T-helper 2 cell treated with Interferon-gamma antibody and Interleukin-4, amounts not matched to agents 5 μg/mL and 100 μg/mL, for 36 hours (primary cell): ENCODE data around the gene RRP36.
A peak's percentile ranks its signal among the peaks of the same experiment; 100 is the strongest.
"Not testable (repeated sequence)": the region's sequence is repeated elsewhere in the genome, so short reads cannot be mapped to it uniquely, and the experiment has no call there.

Experiments
- DNase-seq: peaks from one replicate; pipeline ENCODE4 v3.0.0; 2021; ENCODE audit warnings: low spot score
- H3K27ac Mint-ChIP-seq: one replicate; pipeline ENCODE4 v1.8.0; 2021; ENCODE audit warnings: mild to moderate bottlenecking, mixed read lengths
- H3K27me3 Mint-ChIP-seq: one replicate; pipeline ENCODE4 v1.8.0; 2021; ENCODE audit warnings: low read depth, mixed read lengths
- H3K36me3 Mint-ChIP-seq: one replicate; pipeline ENCODE4 v1.8.0; 2021; ENCODE audit warnings: low read depth, mixed read lengths
- H3K4me1 Mint-ChIP-seq: one replicate; pipeline ENCODE4 v1.8.0; 2021; ENCODE audit warnings: low read depth, mixed read lengths
- H3K4me3 Mint-ChIP-seq: one replicate; pipeline ENCODE4 v1.8.0; 2022; ENCODE audit warnings: mild to moderate bottlenecking, moderate library complexity, mixed read lengths
- H3K9me3 Mint-ChIP-seq: one replicate; pipeline ENCODE4 v1.8.0; 2021; ENCODE audit warnings: mixed read lengths

The RRP36 gene

DNA sequence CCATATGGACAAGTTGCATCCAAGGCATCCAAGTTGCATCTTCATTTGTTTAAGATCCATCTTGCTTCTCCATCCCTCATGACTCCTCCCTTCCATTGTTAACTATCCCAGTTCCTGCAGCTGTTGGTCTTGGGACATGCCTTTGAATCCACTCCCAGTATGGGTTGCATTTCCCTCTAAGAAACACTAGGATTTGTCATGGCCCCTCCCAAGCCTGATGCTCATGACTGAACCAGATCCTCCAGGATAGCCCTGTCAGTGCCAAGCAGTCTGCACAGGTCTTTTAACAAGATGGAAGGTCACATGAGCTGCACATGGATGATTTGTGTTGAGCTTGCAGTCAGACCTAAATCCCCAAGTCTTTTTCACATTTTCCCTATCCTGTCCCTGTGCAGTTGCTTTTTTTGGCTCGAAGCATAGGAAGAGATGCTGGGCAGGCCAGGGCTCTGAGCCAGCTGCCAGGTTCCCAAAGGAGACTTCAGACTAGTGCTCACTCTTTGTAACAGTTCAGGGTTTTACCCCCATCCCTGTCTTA, 32.9 kb upstream of the RRP36 start:
- no peak overlapping the region for H3K4me3 Mint-ChIP-seq
- no peaks in the 10 kb centered on the region for H3K9me3 Mint-ChIP-seq
- H3K27me3 Mint-ChIP-seq: no peaks in the 10 kb centered on the region
- DNase-seq: no peak
- peaks cover 35% of the 10 kb centered on the region for H3K4me1 Mint-ChIP-seq
- peaks cover 26% of the 10 kb centered on the region for H3K36me3 Mint-ChIP-seq
- no peak overlapping the region for H3K27ac Mint-ChIP-seq

DNA sequence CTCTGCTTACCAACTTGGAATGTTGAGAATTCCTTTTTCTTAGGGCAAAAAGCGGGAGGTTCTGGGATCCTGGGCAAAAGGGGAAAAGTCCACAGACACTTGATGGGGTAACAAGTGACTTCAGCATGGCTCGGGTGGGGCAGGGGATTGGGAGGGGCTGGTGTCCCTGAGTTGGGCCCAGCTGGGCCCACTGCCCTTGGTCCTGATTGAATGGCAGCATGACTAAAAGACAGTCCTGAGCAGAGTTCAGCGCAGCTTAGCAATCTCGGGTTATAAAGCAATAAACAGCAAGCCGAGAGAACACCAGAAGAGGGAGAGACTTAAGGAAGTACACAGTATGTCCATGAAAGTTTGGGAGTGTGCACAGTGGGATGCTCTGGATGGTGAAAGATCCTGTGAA, 31.5 kb upstream of the RRP36 start:
- no peak overlapping the region for H3K4me3 Mint-ChIP-seq
- peaks cover 31% of the 10 kb centered on the region for H3K4me1 Mint-ChIP-seq
- no peak for DNase-seq
- peaks cover 29% of the 10 kb centered on the region for H3K36me3 Mint-ChIP-seq
- no peaks in the 10 kb centered on the region for H3K9me3 Mint-ChIP-seq
- H3K27ac Mint-ChIP-seq: no peak overlapping the region
- no peaks in the 10 kb centered on the region for H3K27me3 Mint-ChIP-seq

DNA sequence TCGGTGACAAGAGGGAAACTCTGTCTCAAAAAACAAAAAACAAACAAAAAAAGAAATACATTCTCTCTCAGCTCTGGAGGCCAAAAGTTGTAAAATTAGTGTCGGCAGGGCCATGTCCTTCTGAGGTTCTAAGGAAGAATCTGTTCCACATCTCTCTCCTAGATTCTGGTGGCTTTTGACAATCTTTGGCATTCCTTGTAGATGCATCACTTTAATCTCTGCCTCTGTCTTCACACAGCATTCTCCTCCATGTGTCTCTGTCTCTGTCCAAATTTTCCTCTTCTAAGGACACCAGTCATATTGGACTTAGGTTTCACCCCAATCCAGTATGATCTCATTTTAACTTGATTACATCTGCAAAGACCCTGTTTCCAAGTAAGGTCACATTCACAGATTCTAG, 28.0 kb upstream of the RRP36 start:
- H3K27me3 Mint-ChIP-seq: no peaks in the 10 kb centered on the region
- H3K4me3 Mint-ChIP-seq: no peak overlapping the region
- H3K27ac Mint-ChIP-seq: no peak overlapping the region
- peaks cover 5% of the 10 kb centered on the region for H3K4me1 Mint-ChIP-seq
- no peak for DNase-seq
- peaks cover 23% of the 10 kb centered on the region for H3K36me3 Mint-ChIP-seq
- no peaks in the 10 kb centered on the region for H3K9me3 Mint-ChIP-seq

DNA sequence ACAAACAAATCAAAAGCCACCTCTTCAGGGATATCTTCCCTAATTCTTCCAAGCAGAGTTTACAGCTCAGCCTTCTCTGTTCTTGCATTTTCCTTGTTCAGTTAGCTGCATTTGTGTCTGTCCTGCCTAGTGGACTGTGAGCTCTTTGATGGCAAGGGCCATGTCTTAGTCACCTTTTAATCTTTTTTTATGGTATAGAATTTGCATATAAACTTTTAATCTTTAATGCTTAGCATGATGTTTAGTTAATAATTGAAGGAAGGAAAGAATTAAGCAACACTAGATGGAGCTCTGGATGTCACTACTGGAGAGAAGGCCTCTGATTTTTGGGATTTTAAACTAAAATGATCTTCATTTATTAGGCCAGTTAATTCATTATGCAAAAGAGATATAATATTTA, 24.9 kb upstream of the RRP36 start:
- Mint-ChIP-seq H3K36me3 (peaks cover 12% of the 10 kb centered on the region), H3K4me3 (no peak overlapping the region), H3K9me3 (no peaks in the 10 kb centered on the region), H3K4me1 (peaks cover 2% of the 10 kb centered on the region), H3K27me3 (no peaks in the 10 kb centered on the region), H3K27ac (no peak overlapping the region)
- DNase-seq: no peak

DNA sequence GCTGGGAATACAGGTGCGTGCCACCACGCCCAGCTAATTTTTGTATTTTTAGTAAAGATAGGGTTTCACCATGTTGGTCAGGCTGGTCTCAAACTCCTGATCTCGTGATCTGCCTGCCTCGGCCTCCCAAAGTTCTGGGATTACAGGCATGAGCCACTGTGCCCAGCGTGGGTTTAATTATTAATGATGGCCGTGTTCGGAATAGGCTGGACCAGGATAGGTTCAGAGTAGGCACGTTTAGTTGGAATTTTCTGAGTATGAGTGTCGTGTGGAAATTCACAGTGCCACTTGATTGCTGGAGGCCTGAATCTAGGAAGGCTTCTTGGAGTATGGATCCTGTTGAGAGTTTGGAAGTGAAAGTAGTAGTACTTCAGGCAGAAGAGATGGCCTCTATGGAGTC, 23.2 kb upstream of the RRP36 start:
- H3K27ac Mint-ChIP-seq, H3K9me3 Mint-ChIP-seq, H3K27me3 Mint-ChIP-seq, H3K4me1 Mint-ChIP-seq, H3K4me3 Mint-ChIP-seq, DNase-seq: not testable (repeated sequence)
- H3K36me3 Mint-ChIP-seq: peaks cover 12% of the 10 kb centered on the region

DNA sequence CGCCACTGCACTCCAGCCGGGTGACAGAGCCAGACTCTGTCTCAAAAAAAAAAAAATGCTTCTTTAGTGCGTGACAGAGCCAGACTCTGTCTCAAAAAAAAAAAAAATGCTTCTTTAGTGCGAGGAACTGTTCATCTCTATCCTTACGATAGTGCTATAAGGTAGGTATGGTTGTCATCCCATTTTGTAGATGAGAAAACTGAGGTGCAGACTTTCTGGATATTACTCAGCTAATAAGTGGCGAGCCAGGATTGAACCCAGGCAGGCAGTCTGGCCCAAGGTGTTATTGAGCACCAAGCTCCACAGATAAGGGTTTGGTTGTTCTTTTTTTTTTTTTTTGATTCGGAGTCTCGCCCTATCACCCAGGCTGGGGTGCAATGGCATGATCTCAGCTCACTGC, 19.6 kb upstream of the RRP36 start:
- Mint-ChIP-seq H3K27me3 (no peaks in the 10 kb centered on the region), H3K27ac (no peak overlapping the region), H3K4me3 (no peak overlapping the region), H3K9me3 (no peaks in the 10 kb centered on the region), H3K4me1 (no peaks in the 10 kb centered on the region), H3K36me3 (peaks cover 10% of the 10 kb centered on the region)
- DNase-seq: no peak

DNA sequence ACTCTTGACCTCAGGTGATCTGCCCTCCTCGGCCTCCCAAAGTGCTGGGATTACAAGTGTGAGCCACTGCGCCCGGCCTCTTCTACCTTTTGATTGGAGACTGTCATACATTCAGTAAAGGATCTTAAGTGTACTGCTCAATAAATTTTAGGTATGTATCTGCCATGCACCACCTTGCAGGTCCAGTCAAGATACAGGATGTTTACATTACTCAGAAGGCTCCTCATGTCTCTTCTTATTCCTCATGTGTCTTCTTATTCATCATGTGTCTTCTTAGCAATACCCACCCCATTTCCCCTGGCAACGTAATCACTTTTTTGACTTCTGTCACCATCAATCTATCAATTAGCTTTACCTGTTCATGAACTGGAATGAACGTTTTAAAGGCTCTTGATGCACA, 15.6 kb upstream of the RRP36 start:
- H3K4me3 Mint-ChIP-seq: no peak overlapping the region
- DNase-seq: no peak
- peaks cover 3% of the 10 kb centered on the region for H3K4me1 Mint-ChIP-seq
- peaks cover 23% of the 10 kb centered on the region for H3K36me3 Mint-ChIP-seq
- H3K27ac Mint-ChIP-seq: no peak overlapping the region
- H3K27me3 Mint-ChIP-seq: no peaks in the 10 kb centered on the region
- no peaks in the 10 kb centered on the region for H3K9me3 Mint-ChIP-seq

DNA sequence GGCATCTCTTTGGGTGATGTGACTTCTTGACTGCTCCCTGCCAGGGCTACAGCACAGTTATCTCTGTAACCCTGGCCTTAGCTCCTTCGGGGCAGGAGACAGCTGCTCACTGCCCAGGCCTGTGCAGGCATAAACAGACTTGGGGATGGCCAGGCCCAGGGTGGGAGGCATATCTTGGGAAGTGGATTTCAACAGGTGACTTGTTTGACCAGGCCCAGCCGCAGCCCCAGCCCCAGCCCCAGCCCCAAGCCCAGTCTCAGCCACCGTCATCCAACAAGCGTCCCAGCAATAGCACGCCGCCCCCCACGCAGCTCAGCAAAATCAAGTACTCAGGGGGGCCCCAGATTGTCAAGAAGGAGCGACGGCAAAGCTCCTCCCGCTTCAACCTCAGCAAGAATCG, 15.2 kb upstream of the RRP36 start:
- H3K27ac Mint-ChIP-seq: no peak overlapping the region
- DNase-seq: no peak
- no peaks in the 10 kb centered on the region for H3K9me3 Mint-ChIP-seq
- H3K4me1 Mint-ChIP-seq: peaks cover 3% of the 10 kb centered on the region
- H3K36me3 Mint-ChIP-seq: peaks cover 26% of the 10 kb centered on the region
- H3K4me3 Mint-ChIP-seq: no peak overlapping the region
- no peaks in the 10 kb centered on the region for H3K27me3 Mint-ChIP-seq

DNA sequence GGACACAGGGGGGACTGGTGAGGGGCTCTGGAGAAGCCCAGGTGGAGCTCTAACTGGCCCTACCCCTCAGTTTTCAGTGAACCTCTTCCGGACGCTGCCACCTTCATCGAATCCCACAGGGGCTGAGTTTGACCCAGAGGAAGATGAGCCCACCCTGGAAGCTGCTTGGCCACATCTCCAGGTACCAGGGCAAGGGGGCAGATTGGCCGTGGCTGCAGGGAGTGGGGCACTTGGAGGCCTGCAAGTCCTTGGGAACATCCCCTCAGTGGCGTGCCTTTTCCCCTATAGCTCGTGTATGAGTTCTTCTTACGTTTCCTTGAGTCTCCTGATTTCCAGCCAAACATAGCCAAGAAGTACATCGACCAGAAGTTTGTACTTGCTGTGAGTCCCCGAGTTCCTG, 14.3 kb upstream of the RRP36 start:
- no peak overlapping the region for H3K27ac Mint-ChIP-seq
- H3K36me3 Mint-ChIP-seq: peaks cover 31% of the 10 kb centered on the region
- H3K9me3 Mint-ChIP-seq: no peaks in the 10 kb centered on the region
- peaks cover 4% of the 10 kb centered on the region for H3K4me1 Mint-ChIP-seq
- DNase-seq: no peak
- no peaks in the 10 kb centered on the region for H3K27me3 Mint-ChIP-seq
- H3K4me3 Mint-ChIP-seq: no peak overlapping the region

DNA sequence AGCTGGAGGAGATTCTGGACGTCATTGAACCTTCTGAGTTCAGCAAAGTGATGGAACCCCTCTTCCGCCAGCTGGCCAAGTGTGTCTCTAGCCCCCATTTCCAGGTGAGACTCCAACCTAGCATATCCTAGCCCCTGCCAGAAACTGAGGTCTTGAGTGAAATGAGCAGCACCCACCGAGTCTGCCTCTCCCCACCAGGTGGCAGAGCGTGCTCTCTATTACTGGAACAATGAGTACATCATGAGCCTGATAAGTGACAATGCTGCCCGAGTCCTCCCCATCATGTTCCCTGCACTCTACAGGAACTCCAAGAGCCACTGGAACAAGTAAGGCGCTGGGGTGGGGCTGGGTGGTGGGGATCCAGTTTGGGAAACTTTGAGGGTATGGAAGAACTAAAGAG, 12.3 kb upstream of the RRP36 start:
- no peak for DNase-seq

DNA sequence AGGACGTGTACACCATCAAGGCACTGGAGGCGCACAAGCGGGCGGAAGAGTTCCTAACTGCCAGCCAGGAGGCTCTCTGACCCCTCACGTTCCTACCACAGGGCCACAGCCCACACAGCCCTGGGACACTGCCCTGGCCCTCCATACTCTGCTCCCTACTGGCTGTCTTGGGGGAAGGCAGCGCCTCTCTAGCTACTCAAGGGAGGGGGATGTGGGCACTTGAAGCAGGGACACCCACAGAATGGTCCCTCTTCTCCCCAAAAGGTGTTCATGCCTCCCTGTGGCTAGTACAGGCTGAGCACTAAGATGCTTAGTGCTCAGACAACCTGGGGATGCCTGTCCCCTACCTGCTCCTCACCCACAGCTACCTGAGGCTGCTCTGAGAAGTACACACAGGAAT, 10.2 kb upstream of the RRP36 start:
- Mint-ChIP-seq H3K36me3 (peaks cover 46% of the 10 kb centered on the region), H3K4me1 (peaks cover 31% of the 10 kb centered on the region), H3K9me3 (no peaks in the 10 kb centered on the region)

More for the DNA sequence above, 12.3 kb upstream of the RRP36 start:
- Mint-ChIP-seq H3K27me3 (no peaks in the 10 kb centered on the region), H3K4me1 (peaks cover 18% of the 10 kb centered on the region), H3K36me3 (peaks cover 44% of the 10 kb centered on the region), H3K27ac (no peak overlapping the region), H3K4me3 (no peak overlapping the region), H3K9me3 (no peaks in the 10 kb centered on the region)

DNA sequence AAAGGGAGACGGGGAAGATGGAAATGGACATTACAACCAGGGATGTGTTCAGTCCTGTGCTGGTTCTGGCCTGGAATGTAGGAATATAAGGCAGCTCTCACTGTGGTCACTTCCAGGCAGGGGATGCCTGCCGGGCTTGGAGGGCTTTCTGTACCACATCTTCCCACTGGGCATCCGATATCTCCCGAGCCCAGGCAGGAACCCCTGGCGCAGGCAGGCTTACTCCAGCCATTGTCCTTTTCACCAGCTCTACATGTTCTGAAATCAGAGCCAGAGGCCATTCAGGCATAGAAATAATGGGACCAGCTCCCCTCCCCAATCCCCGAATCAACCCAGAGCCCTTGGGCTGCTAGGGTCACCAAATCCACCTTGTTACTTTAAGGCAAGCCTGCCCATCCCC, 9.1 kb upstream of the RRP36 start:
- no peak for DNase-seq
- Mint-ChIP-seq H3K4me3 (peak overlapping the region; percentile 97), H3K36me3 (peaks cover 49% of the 10 kb centered on the region), H3K27me3 (no peaks in the 10 kb centered on the region), H3K9me3 (no peaks in the 10 kb centered on the region), H3K27ac (no peak overlapping the region), H3K4me1 (peaks cover 34% of the 10 kb centered on the region)

More for the DNA sequence above, 10.2 kb upstream of the RRP36 start:
- no peak for DNase-seq
- Mint-ChIP-seq H3K27ac (no peak overlapping the region), H3K4me3 (peak overlapping the region; percentile 97), H3K27me3 (no peaks in the 10 kb centered on the region)

DNA sequence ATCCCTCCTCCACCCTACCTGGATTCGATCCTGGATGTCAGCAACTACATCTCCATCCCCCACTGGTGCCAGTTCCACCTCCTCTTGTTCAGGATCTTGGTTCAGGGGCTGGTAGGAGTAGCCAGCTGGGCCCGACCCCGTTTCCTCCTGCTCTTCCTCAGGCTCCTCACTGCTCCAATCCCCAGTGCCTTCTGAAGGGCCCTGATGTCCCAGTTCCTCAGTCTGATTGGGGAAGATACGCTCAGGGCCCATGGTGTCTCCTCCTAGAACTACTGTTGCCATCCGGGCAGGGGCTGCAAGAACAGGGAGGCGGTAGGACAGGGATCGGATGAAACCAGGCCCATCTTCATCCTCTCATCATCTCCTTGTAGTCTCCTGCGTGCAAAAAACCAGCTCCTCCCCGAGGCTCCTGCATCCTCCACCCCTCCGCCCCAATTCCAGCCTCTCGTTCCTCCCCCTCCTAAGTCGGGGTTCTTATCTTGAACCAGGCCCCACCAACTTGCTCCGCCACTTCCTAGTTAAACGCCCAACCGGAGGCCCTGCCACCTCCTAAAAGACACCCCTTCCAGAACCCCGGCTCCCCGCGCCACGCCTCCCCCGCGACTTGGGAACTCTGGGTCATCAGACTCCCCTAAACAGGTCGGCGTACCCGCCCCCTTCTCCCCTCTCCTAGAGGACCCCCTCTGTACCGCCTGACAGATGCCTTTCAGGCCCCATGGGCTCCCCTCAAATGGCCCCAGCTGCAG, 8.2 kb upstream of the RRP36 start:
- Mint-ChIP-seq H3K9me3 (no peaks in the 10 kb centered on the region), H3K36me3 (peaks cover 54% of the 10 kb centered on the region), H3K4me1 (peaks cover 34% of the 10 kb centered on the region), H3K27me3 (no peaks in the 10 kb centered on the region), H3K27ac (peak overlapping the region; percentile 92), H3K4me3 (peak overlapping the region; percentile 97)
- DNase-seq: no peak

DNA sequence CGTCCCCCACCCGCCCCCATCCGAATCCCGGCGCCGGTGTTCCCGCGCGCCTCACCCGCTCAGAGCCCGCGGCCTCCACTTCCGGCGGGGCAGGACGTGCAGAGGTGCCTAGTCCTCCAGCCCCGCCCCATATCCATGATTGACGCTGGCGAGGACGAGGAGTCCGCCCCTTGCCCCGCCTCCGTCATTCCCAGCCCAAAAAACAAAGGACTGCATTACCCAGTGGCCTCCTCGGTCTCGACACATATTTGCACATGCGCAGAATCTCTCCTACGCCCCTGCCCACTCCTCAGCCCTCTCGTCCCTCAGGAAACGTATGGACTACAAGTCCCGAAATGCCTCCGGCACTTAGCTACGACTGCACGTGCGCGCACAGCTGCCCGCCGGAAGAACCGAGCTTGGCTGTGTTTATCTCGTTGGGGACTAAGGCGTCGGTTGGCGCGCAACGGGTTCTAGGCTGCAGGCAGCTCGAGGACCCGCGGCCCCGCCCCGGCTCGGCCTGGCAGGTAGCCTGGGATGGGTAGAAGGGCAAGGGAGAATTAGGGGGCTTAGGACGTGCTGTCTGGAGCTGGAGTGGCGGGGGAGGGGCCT, 7.5 kb upstream of the RRP36 start, which contains the start of the genes KLHDC3 and MEA1:
TSS of gene KLHDC3 (plus strand) at position 407 of the 591 bp plus-strand sequence. CDS start 2,944 bp downstream, outside the sequence.
TSS of gene MEA1 (minus strand) at position 104 of the 591 bp plus-strand sequence. CDS start 133 bp downstream, outside the sequence.
- DNase-seq: peak; percentile 99
- no peaks in the 10 kb centered on the region for H3K9me3 Mint-ChIP-seq
- peaks cover 34% of the 10 kb centered on the region for H3K4me1 Mint-ChIP-seq
- H3K36me3 Mint-ChIP-seq: peaks cover 59% of the 10 kb centered on the region
- peak within 1 kb of the TSS; percentile 97 for H3K4me3 Mint-ChIP-seq
- no peaks in the 10 kb centered on the region for H3K27me3 Mint-ChIP-seq
- peak within 1 kb of the TSS; percentile 92 for H3K27ac Mint-ChIP-seq
